Liver (tissue), 9 donors: ENCODE measurements around the gene FAM72B. TPM values are rescaled to one million over a fixed set of nuclear protein-coding genes. Genes with fewer than 3 reads are reported as not detected.
"Not testable (repeated sequence)": the region's sequence is repeated elsewhere in the genome, so short reads cannot be mapped to it uniquely, and the experiment has no call there.

ENCODE experiments used
- DNase-seq: peaks from one replicate; pipeline ENCODE4 v3.0.0-alpha.2; 2017; ENCODE audit warnings: low spot score
- H3K27ac ChIP-seq, 2 donors: one replicate each; pipeline ENCODE4 v1.7.0; 2013; ENCODE audit warnings: inconsistent platforms in 2 of 2, low read length in 2 of 2, control low read depth in 1 of 2, low read depth in 1 of 2, mild to moderate bottlenecking in 1 of 2
- H3K27me3 ChIP-seq, 4 donors: one replicate each; pipeline versions ENCODE4 v1.6.1 to v1.7.0; 2013; ENCODE audit warnings: low read length in 3 of 4, inconsistent platforms in 1 of 4, mild to moderate bottlenecking in 1 of 4, moderate library complexity in 1 of 4; ENCODE audit not compliant: control insufficient read depth in 4 of 4, insufficient read depth in 4 of 4
- H3K36me3 ChIP-seq, 4 donors: one replicate each; pipeline versions ENCODE4 v1.6.1 to v1.7.0; 2013; ENCODE audit warnings: low read length in 3 of 4, mild to moderate bottlenecking in 3 of 4, low read depth in 1 of 4, moderate library complexity in 1 of 4; ENCODE audit not compliant: control insufficient read depth in 4 of 4, insufficient read depth in 3 of 4
- H3K4me1 ChIP-seq, 4 donors: one replicate each; pipeline versions ENCODE4 v1.6.1 to v1.7.0; 2013; ENCODE audit warnings: low read length in 3 of 4, mild to moderate bottlenecking in 3 of 4, moderate library complexity in 1 of 4; ENCODE audit not compliant: control insufficient read depth in 4 of 4, insufficient read depth in 4 of 4
- H3K4me3 ChIP-seq, 3 donors: one replicate each; pipeline versions ENCODE4 v1.6.1 to v1.7.0; 2013; ENCODE audit warnings: low read length in 3 of 3, control low read depth in 1 of 3, low read depth in 1 of 3, mild to moderate bottlenecking in 1 of 3
- H3K9ac ChIP-seq, 2 donors: one replicate each; pipeline ENCODE4 v1.7.0; 2013; ENCODE audit warnings: low read length in 2 of 2, mild to moderate bottlenecking in 2 of 2, moderate library complexity in 2 of 2, control low read depth in 1 of 2, low read depth in 1 of 2
- H3K9me3 ChIP-seq, 4 donors: one replicate each; pipeline versions ENCODE4 v1.6.1 to v1.7.0; 2013; ENCODE audit warnings: low read length in 3 of 4; ENCODE audit not compliant: control insufficient read depth in 4 of 4
- WGBS: extraction: QIAGEN DNeasy Blood & Tissue Kit; methylation state at CpG from one replicate; pipeline ENCODE4 v1.1.7; 2013; 5-methylcytosine and 5-hydroxymethylcytosine counted together
- polyA plus RNA-seq, 2 donors: library from polyadenylated mRNA; stranded (reverse) in 1 of 2; unstranded in 1 of 2; fragments of 200-250 nt in 1 of 2; fragments of >200 nt in 1 of 2; fragmentation: Nextera tagmentation in 1 of 2; extraction: Ambion mirVana in 1 of 2; gene quantifications; one replicate each; pipeline versions ENCODE4 v1.2.1 to v1.2.3, GENCODE V29; 2013 to 2015
- total RNA-seq, 2 donors: library from RNA; depleted of rRNA; stranded (reverse); fragments of >200 nt; gene quantifications; one replicate each; pipeline ENCODE4 v1.2.3, GENCODE V29; 2014
- donor health status: healthy.
- donor health status: healthy.
- donor health status: healthy.
- donor health status: healthy.
- donor health status: healthy.

FAM72B gene
- total and polyA plus RNA-seq, 4 donors = 0.37 to 10.0 (median 0.49) TPM

- H3K27me3 ChIP-seq, H3K4me3 ChIP-seq, H3K27ac ChIP-seq, H3K4me1 ChIP-seq, DNase-seq, H3K36me3 ChIP-seq, H3K9ac ChIP-seq, H3K9me3 ChIP-seq: not testable (repeated sequence)
- WGBS = 92% methylated on average over 3 of the region's 8 CpGs
Measured at GRCh38 chr1:121205786-121206711, 21.9 kb upstream of the FAM72B start.

- H3K4me3 ChIP-seq, H3K27ac ChIP-seq, H3K27me3 ChIP-seq, DNase-seq, H3K9ac ChIP-seq, H3K9me3 ChIP-seq, H3K36me3 ChIP-seq, H3K4me1 ChIP-seq: not testable (repeated sequence)
- 85% methylated on average over 3 of the region's 3 CpGs for WGBS
Measured at GRCh38 chr1:121202986-121203385, 18.8 kb upstream of the FAM72B start.

GRCh38 chr1:121200985-121201981 is 17.1 kb upstream of the FAM72B start:
- peak overlapping the region in 1 of 2 donors; percentile 12 for H3K27ac ChIP-seq
- 61% methylated on average over 9 of the region's 13 CpGs for WGBS
- not testable (repeated sequence) for DNase-seq, H3K4me3 ChIP-seq, H3K27me3 ChIP-seq, H3K36me3 ChIP-seq, H3K4me1 ChIP-seq, H3K9ac ChIP-seq, H3K9me3 ChIP-seq

- H3K4me1 ChIP-seq, H3K9me3 ChIP-seq, H3K9ac ChIP-seq, H3K4me3 ChIP-seq, DNase-seq, H3K27me3 ChIP-seq, H3K36me3 ChIP-seq, H3K27ac ChIP-seq: not testable (repeated sequence)
- WGBS = no CpG with 5 or more reads among the region's 1 CpG
Measured at GRCh38 chr1:121200232-121200631, 16.1 kb upstream of the FAM72B start.

GRCh38 chr1:121199763-121200162 is 15.6 kb upstream of the FAM72B start:
- H3K9me3 ChIP-seq, H3K4me3 ChIP-seq, H3K4me1 ChIP-seq, H3K36me3 ChIP-seq, DNase-seq, H3K9ac ChIP-seq, H3K27me3 ChIP-seq, H3K27ac ChIP-seq: not testable (repeated sequence)
- WGBS = 100% methylated on average over 1 of the region's 3 CpGs

- H3K27ac ChIP-seq, DNase-seq, H3K36me3 ChIP-seq, H3K9me3 ChIP-seq, H3K4me1 ChIP-seq, H3K4me3 ChIP-seq, H3K27me3 ChIP-seq, H3K9ac ChIP-seq: not testable (repeated sequence)
- WGBS = 99% methylated on average over 3 of the region's 7 CpGs
Measured at GRCh38 chr1:121197095-121197882, 13.1 kb upstream of the FAM72B start.

GRCh38 chr1:121192512-121192911 is 8.4 kb upstream of the FAM72B start:
- 100% methylated on average over 2 of the region's 2 CpGs for WGBS
- H3K4me1 ChIP-seq, H3K4me3 ChIP-seq, H3K27ac ChIP-seq, H3K36me3 ChIP-seq, H3K9me3 ChIP-seq, DNase-seq, H3K27me3 ChIP-seq, H3K9ac ChIP-seq: not testable (repeated sequence)
